Ovary (tissue), 3 donors: ENCODE measurements around the gene LRRC8A.
"Not testable (repeated sequence)": the region's sequence is repeated elsewhere in the genome, so short reads cannot be mapped to it uniquely, and the experiment has no call there.

ENCODE experiments used
- CTCF ChIP-seq, 3 donors: fragments of 450-650 bp in 2 of 3; fragments of 200-600 bp in 1 of 3; IDR thresholded peaks; one replicate each; pipeline versions ENCODE4 v1.5.1 to v1.8.0; 2016 to 2022; ENCODE audit warnings: antibody characterized with exemption in 3 of 3, mild to moderate bottlenecking in 1 of 3
- EP300 ChIP-seq: sonication (generic); formaldehyde crosslinking; IDR thresholded peaks from one replicate; pipeline ENCODE4 v1.6.1; 2017; ENCODE audit warnings: antibody characterized with exemption
- donor health status: DM: no; HTN: no; CAD: no.

GRCh38 chr9:128851024-128851423 is 30.9 kb upstream of the LRRC8A start:
- not testable (repeated sequence) for TF ChIP-seq CTCF (IDR thresholded peaks at IDR 0.05); EP300
